GM23338 (cell line): ENCODE measurements around the gene RTN3.

ENCODE experiments used
- EZH2 ChIP-seq: fragments of 200-600 bp; sonication (generic); IDR thresholded peaks from one replicate; pipeline ENCODE4 v1.8.0; 2017; ENCODE audit warnings: antibody characterized with exemption, mild to moderate bottlenecking, low read depth; ENCODE audit not compliant: unreplicated experiment
- POLR2AphosphoS5 ChIP-seq: IDR thresholded peaks from 2 replicates; pipeline ENCODE4 v1.6.1; 2016; ENCODE audit warnings: antibody characterized with exemption, low read depth
- STAT1 ChIP-seq: IDR thresholded peaks from one replicate; pipeline ENCODE4 v1.6.1; 2016; ENCODE audit warnings: antibody characterized with exemption; ENCODE audit not compliant: unreplicated experiment
- TF ChIP-seq, protein P1 (sequence below), 2 experiments: fragments of 200-600 bp in 1 of 2; sonication (generic) in 1 of 2; conservative IDR thresholded peaks; 2 replicates each; pipeline versions ENCODE4 v1.5.1 to v1.6.1; 2016 to 2017; ENCODE audit warnings: antibody characterized with exemption in 2 of 2, low read depth in 2 of 2, mild to moderate bottlenecking in 2 of 2, moderate library complexity in 1 of 2
- TF ChIP-seq, protein P2 (sequence below): IDR thresholded peaks from one replicate; pipeline ENCODE4 v1.6.1; 2018; ENCODE audit warnings: antibody characterized with exemption; ENCODE audit not compliant: unreplicated experiment

DNA sequence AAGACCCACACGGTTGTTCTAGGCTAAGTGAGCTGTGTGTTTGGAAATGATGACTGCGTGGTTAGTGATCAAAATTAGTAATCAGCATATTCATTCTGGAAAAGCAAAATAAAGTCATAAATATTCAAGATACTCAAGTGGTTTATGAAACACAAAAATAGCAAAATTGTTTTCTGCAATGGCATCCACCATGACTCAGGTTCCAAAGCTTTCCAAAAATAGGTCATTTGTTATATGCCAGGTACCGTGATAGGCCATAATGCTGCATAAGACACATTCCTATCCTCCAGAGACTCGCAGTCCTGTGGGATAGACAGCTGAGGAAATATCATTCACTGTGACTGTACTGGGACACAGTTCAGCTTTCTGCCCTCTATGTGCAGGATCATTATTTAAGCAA is 7.7 kb upstream of the RTN3 start:
- TF ChIP-seq, protein P1, sequence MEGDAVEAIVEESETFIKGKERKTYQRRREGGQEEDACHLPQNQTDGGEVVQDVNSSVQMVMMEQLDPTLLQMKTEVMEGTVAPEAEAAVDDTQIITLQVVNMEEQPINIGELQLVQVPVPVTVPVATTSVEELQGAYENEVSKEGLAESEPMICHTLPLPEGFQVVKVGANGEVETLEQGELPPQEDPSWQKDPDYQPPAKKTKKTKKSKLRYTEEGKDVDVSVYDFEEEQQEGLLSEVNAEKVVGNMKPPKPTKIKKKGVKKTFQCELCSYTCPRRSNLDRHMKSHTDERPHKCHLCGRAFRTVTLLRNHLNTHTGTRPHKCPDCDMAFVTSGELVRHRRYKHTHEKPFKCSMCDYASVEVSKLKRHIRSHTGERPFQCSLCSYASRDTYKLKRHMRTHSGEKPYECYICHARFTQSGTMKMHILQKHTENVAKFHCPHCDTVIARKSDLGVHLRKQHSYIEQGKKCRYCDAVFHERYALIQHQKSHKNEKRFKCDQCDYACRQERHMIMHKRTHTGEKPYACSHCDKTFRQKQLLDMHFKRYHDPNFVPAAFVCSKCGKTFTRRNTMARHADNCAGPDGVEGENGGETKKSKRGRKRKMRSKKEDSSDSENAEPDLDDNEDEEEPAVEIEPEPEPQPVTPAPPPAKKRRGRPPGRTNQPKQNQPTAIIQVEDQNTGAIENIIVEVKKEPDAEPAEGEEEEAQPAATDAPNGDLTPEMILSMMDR (conservative IDR thresholded peaks at IDR 0.05; ENCODE audit: low read depth in 2 of 2): no peak
- TF ChIP-seq POLR2AphosphoS5 (no peak), EZH2 (no peak), STAT1 (no peak)
- TF ChIP-seq, protein P2, sequence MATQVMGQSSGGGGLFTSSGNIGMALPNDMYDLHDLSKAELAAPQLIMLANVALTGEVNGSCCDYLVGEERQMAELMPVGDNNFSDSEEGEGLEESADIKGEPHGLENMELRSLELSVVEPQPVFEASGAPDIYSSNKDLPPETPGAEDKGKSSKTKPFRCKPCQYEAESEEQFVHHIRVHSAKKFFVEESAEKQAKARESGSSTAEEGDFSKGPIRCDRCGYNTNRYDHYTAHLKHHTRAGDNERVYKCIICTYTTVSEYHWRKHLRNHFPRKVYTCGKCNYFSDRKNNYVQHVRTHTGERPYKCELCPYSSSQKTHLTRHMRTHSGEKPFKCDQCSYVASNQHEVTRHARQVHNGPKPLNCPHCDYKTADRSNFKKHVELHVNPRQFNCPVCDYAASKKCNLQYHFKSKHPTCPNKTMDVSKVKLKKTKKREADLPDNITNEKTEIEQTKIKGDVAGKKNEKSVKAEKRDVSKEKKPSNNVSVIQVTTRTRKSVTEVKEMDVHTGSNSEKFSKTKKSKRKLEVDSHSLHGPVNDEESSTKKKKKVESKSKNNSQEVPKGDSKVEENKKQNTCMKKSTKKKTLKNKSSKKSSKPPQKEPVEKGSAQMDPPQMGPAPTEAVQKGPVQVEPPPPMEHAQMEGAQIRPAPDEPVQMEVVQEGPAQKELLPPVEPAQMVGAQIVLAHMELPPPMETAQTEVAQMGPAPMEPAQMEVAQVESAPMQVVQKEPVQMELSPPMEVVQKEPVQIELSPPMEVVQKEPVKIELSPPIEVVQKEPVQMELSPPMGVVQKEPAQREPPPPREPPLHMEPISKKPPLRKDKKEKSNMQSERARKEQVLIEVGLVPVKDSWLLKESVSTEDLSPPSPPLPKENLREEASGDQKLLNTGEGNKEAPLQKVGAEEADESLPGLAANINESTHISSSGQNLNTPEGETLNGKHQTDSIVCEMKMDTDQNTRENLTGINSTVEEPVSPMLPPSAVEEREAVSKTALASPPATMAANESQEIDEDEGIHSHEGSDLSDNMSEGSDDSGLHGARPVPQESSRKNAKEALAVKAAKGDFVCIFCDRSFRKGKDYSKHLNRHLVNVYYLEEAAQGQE: no peak
